Stimulated activated CD4-positive, alpha-beta T cell treated with anti-CD3 and anti-CD28 coated beads, TNF-alpha, amount 100 ng/mL, for 24 hours (primary cell): Measurements from ENCODE around the gene RIBC1.
"Not testable (repeated sequence)": the region's sequence is repeated elsewhere in the genome, so short reads cannot be mapped to it uniquely, and the experiment has no call there.

Experiments used
- DNase-seq, 3 experiments: peaks; one replicate each; pipeline ENCODE4 v3.0.0-alpha.2; 2020; ENCODE audit warnings: low read depth in 3 of 3

RIBC1 gene

GRCh38 chrX:53435997-53436396, 13.3 kb downstream of the RIBC1 start:
- DNase-seq, result peak in 2 of 3 experiments; percentile 22 to 47

GRCh38 chrX:53437206-53437605, 14.5 kb downstream of the RIBC1 start:
- no peak for DNase-seq

- DNase-seq, result no peak
Observed at GRCh38 chrX:53438174-53438831, 15.6 kb downstream of the RIBC1 start.

- DNase-seq, result no peak
Observed at GRCh38 chrX:53438832-53439230, 16.2 kb downstream of the RIBC1 start.

GRCh38 chrX:53440101-53440500, 17.4 kb downstream of the RIBC1 start:
- DNase-seq, result no peak

GRCh38 chrX:53440621-53441517, 18.2 kb downstream of the RIBC1 start:
- peak in 1 of 3 experiments; percentile 34 for DNase-seq

GRCh38 chrX:53441531-53442321, 19.1 kb downstream of the RIBC1 start:
- DNase-seq, result peak; percentile 44 to 78 (median 54)

GRCh38 chrX:53442322-53442631, 19.6 kb downstream of the RIBC1 start:
- DNase-seq, result no peak

GRCh38 chrX:53445977-53446376, 23.3 kb downstream of the RIBC1 start:
- DNase-seq, result peak in 1 of 3 experiments; percentile 35

GRCh38 chrX:53447441-53447840, 24.8 kb downstream of the RIBC1 start:
- no peak for DNase-seq

GRCh38 chrX:53449632-53450031, 27.0 kb downstream of the RIBC1 start:
- no peak for DNase-seq

- no peak for DNase-seq
Observed at GRCh38 chrX:53452812-53453211, 30.1 kb downstream of the RIBC1 start.

- no peak for DNase-seq
Observed at GRCh38 chrX:53456254-53456653, 33.6 kb downstream of the RIBC1 start.

- no peak for DNase-seq
Observed at GRCh38 chrX:53458082-53458481, 35.4 kb downstream of the RIBC1 start.

- not testable (repeated sequence) for DNase-seq
Observed at GRCh38 chrX:53468659-53469058, 46.0 kb downstream of the RIBC1 start.

- no peak for DNase-seq
Observed at GRCh38 chrX:53471346-53471745, 48.7 kb downstream of the RIBC1 start.

- DNase-seq, result no peak
Observed at GRCh38 chrX:53474707-53475106, 52.0 kb downstream of the RIBC1 start.

- no peak for DNase-seq
Observed at GRCh38 chrX:53476371-53476770, 53.7 kb downstream of the RIBC1 start.

- DNase-seq, result no peak
Observed at GRCh38 chrX:53479301-53479700, 56.6 kb downstream of the RIBC1 start.
